Body of pancreas (tissue), 4 donors: ENCODE results near the gene GTPBP2. TPM values are rescaled to one million over a fixed set of nuclear protein-coding genes. Genes with fewer than 3 reads are reported as not detected.
A peak's percentile ranks its signal among the peaks of the same experiment; 100 is the strongest.
"Not testable (repeated sequence)": the region's sequence is repeated elsewhere in the genome, so short reads cannot be mapped to it uniquely, and the experiment has no call there.

Source experiments
- ATAC-seq: fragments of 150-250 bp; one replicate; pipeline ENCODE4 v1.9.1; 2016
- DNase-seq, 4 donors: peaks; one replicate each; pipeline ENCODE4 v3.0.0-alpha.2; 2019
- H3K27ac ChIP-seq, 4 donors: fragments of 200-600 bp; sonication (generic); 1 replicate in 3 of 4; 2 replicates in 1 of 4; pipeline versions ENCODE4 v1.5.1 to v1.6.1; 2016 to 2019; ENCODE audit warnings: mild to moderate bottlenecking in 1 of 4, mixed read lengths in 1 of 4, moderate library complexity in 1 of 4
- H3K27me3 ChIP-seq, 2 donors: fragments of 200-600 bp; sonication (generic); one replicate each; pipeline ENCODE4 v1.6.0; 2016; ENCODE audit warnings: mild to moderate bottlenecking in 1 of 2
- H3K36me3 ChIP-seq, 2 donors: fragments of 200-600 bp; sonication (generic); replicated peaks in 1 of 2; 2 replicates each; pipeline ENCODE4 v1.5.1; 2016; ENCODE audit warnings: low read depth in 2 of 2; ENCODE audit not compliant: insufficient read depth in 1 of 2
- H3K4me1 ChIP-seq: fragments of 200-600 bp; sonication (generic); one replicate; pipeline ENCODE4 v1.6.0; 2016
- H3K4me3 ChIP-seq, 2 donors: fragments of 200-600 bp; sonication (generic); 1 replicate in 1 of 2; 2 replicates in 1 of 2; pipeline ENCODE4 v1.5.1; 2016 to 2019
- H3K9me3 ChIP-seq, 3 donors: fragments of 200-600 bp; sonication (generic); 1 replicate in 2 of 3; 2 replicates in 1 of 3; pipeline ENCODE4 v1.5.1; 2016
- POLR2A ChIP-seq, 3 donors: fragments of 450-650 bp; IDR thresholded peaks; one replicate each; pipeline ENCODE4 v1.6.1; 2016; ENCODE audit warnings: antibody characterized with exemption in 3 of 3, mild to moderate bottlenecking in 2 of 3
- WGBS, 2 donors: methylation state at CpG; one replicate each; pipeline ENCODE4 v1.1.5; 2017; 5-methylcytosine and 5-hydroxymethylcytosine counted together
- intact Hi-C: fragments of 100-400 bp; cut with DNase I; formaldehyde crosslinking; loops from one replicate; pipeline ENCODE4 v1.15.1; 2023
- total RNA-seq, 2 donors: library from RNA; depleted of rRNA; stranded (reverse); fragments of >200 nt; gene quantifications; one replicate each; pipeline ENCODE4 v1.1.0, GENCODE V29; 2016
- TF ChIP-seq, protein P1 (sequence below), 7 experiments: fragments of 450-650 bp in 4 of 7; fragments of 200-600 bp in 3 of 7; sonication (generic) in 3 of 7; IDR thresholded peaks; one replicate each; pipeline ENCODE4 v1.5.1; 2016 to 2019; ENCODE audit warnings: antibody characterized with exemption in 7 of 7

Gene GTPBP2
- total RNA-seq, 2 donors from 2014 or later, result 32.9 to 55.0 TPM

DNA sequence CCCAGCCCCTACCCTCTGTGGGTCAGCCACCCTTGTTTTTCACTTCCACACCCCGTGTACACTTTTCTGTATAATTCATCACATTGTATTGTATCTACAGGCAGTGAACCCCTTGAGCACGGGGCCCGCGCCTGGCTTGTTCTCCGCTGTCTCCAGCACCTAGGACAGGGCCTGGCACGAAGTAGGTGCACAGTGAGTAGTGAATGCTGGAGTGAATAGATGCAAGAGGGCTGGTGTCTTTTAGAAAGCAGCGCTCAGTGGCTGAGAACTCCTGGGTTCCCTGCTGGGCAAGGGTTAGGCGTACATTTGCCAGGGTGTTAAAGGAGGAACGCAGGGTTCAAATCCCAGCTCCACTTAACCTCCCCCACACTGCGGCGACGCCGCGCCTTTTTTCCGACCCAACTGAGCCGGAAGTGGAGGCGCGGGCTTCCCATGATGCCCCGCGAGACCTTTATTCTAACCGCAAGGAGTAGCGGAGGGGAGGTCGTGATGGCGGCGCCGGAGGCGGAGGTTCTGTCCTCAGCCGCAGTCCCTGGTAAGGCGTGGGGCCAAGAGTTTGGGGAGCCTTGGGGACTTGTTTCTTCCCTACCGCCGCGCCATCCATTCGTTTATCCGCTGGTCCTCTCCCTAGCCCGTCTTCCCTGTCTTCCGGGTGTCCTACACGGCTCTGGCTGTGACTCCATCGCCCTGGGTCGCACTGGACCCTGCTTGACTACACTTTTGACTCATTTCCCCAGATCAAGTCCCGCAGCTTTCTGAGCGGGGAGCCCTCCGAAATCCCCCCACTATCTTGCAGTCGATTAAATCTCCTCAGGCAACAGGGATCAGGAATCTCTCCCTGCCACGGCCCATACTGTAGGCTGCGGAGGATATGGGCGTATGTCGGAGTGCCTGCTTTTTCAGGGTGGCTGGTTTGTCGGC is 6.6 kb upstream of the GTPBP2 start, which contains the start of gene MAD2L1BP:
TSS of gene MAD2L1BP (plus strand) at position 454 of the 921 bp plus-strand sequence. CDS start at position 490, 36 bp downstream.
- intact Hi-C loops, result no loop called here
- peak; percentile 78 to 91 (median 80) for DNase-seq

DNA sequence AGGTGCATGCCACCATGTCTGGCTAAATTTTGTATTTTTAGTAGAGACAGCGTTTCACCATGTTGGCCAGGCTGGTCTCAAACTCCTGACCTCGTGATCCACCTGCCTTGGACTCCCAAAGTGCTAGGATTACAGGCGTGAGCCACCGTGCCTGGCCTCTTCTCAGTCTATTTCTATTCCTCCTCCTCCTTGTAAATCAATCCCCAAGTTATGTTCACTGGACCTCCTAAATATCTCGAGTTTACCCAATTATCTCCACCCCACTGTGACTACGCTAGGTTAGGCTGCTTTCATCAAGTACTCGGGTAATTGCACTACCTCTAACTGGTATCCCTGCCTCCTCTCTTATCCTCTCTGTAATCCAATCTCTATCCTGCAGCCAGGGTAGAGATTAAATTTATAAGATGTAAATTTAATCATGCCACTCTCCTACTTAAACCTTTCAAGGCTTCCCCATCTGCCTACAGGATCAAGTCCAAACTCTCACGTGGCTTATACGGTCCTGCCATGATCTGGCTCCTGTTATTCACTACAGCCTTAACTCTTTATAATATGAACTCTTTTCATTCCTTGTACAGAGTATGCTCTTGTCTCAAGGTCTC is 5.7 kb upstream of the GTPBP2 start:
- WGBS, 2 donors, result 67 to 69% methylated on average over 9 of the region's 9 CpGs
- ATAC-seq, result no peak
- H3K27ac ChIP-seq, result peak overlapping the region in 1 of 4 donors; percentile 73
- no peaks in the 10 kb centered on the region for H3K27me3 ChIP-seq
- DNase-seq, result no peak
- H3K4me3 ChIP-seq, result no peak overlapping the region
- intact Hi-C loops, result no loop called here
- no peaks in the 10 kb centered on the region for H3K9me3 ChIP-seq
- H3K4me1 ChIP-seq, result peaks cover 42% of the 10 kb centered on the region
- H3K36me3 ChIP-seq, result no peaks in the 10 kb centered on the region
- TF ChIP-seq POLR2A (IDR thresholded peaks at IDR 0.05), result no peak
- TF ChIP-seq, protein P1, sequence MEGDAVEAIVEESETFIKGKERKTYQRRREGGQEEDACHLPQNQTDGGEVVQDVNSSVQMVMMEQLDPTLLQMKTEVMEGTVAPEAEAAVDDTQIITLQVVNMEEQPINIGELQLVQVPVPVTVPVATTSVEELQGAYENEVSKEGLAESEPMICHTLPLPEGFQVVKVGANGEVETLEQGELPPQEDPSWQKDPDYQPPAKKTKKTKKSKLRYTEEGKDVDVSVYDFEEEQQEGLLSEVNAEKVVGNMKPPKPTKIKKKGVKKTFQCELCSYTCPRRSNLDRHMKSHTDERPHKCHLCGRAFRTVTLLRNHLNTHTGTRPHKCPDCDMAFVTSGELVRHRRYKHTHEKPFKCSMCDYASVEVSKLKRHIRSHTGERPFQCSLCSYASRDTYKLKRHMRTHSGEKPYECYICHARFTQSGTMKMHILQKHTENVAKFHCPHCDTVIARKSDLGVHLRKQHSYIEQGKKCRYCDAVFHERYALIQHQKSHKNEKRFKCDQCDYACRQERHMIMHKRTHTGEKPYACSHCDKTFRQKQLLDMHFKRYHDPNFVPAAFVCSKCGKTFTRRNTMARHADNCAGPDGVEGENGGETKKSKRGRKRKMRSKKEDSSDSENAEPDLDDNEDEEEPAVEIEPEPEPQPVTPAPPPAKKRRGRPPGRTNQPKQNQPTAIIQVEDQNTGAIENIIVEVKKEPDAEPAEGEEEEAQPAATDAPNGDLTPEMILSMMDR (IDR thresholded peaks at IDR 0.05), result no peak

More for the DNA sequence above, 6.6 kb upstream of the GTPBP2 start, which contains the start of gene MAD2L1BP:
- Histone ChIP-seq H3K4me1 (peaks cover 36% of the 10 kb centered on the region), H3K4me3 (peak within 1 kb of the TSS; percentile 90 to 94), H3K27me3 (no peaks in the 10 kb centered on the region), H3K9me3 (no peaks in the 10 kb centered on the region), H3K36me3 (peaks cover 0 to 6% of the 10 kb centered on the region in 2 donors), H3K27ac (peak within 1 kb of the TSS; percentile 32 to 83 (median 75))
- TF ChIP-seq, protein P1 (IDR thresholded peaks at IDR 0.05), result peak in 1 of 7 experiments; percentile 22
- TF ChIP-seq POLR2A (IDR thresholded peaks at IDR 0.05), result peak; percentile 56 to 92 (median 90)
- WGBS, 2 donors, result 5 to 7% methylated on average over 28 to 48 of the region's 48 CpGs
- peak; percentile 92 for ATAC-seq

DNA sequence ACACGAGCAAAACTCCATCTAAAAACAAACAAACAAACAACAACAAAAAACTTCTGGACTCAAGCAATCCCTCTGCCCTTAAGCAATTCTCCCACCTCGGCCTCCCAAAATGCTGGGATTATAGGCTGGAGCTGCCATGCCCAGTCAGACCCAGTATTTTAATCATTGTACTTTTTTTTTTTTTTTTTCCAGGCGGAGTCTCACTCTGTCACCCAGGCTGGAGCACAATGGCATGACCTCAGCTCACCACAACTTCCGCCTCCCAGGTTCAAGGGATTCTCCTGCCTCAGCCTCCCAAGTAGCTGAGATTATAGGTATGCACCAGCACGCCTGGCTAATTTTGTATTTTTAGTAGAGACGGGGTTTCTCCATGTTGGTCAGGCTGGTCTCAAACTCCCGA is 3.9 kb upstream of the GTPBP2 start:
- H3K27ac ChIP-seq, H3K9me3 ChIP-seq, H3K27me3 ChIP-seq, ATAC-seq, H3K36me3 ChIP-seq, DNase-seq, intact Hi-C loops, H3K4me3 ChIP-seq: not testable (repeated sequence)
- peaks cover 30% of the 10 kb centered on the region for H3K4me1 ChIP-seq
- 83 to 91% methylated on average over 7 of the region's 7 CpGs for WGBS, 2 donors

DNA sequence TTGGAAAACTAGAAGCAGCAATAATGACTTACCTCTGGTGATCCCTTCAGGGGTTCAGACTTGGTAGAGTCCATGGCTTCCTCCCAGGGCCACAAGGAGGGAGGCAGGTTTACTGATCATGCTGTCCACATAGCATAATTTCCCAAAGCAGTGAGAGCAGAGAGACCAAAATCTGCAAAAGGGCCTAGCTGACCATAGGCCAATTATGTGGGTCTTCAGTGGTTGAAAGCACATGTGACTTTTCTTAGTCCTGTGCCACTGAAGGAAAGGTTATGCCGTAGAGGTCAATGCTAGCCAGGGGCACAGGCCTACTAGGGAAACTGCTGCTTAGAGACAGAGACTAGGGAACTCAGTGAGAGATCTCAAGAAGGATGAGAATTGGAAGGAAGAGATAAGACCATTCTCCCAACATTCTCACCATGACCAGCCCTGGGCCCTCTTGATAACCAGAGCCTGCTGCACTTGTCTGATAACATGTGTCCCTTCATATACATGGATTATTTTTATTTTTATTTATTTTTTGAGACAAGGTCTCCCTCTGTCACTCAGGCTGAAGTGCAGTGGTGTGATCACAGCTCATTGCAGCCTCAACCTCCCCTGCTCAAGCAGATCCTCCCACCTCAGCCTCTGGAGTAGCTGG is 2.0 kb upstream of the GTPBP2 start:
- Histone ChIP-seq H3K4me3 (no peak overlapping the region), H3K9me3 (no peaks in the 10 kb centered on the region), H3K36me3 (no peaks in the 10 kb centered on the region), H3K27ac (peak overlapping the region in 1 of 4 donors; percentile 9), H3K27me3 (no peaks in the 10 kb centered on the region), H3K4me1 (peaks cover 31% of the 10 kb centered on the region)
- TF ChIP-seq, protein P1 (IDR thresholded peaks at IDR 0.05), result no peak
- ATAC-seq (no peak), DNase-seq (no peak)
- WGBS, 2 donors, result 90 to 91% methylated on average over 1 of the region's 1 CpG
- intact Hi-C loops, result no loop called here
